Left ventricle myocardium inferior (tissue), 1 donor: ENCODE measurements around the gene SLC25A44. TPM values are rescaled to one million over a fixed set of nuclear protein-coding genes. Genes with fewer than 3 reads are reported as not detected.

Experiments
- DNase-seq: peaks from one replicate; pipeline ENCODE4 v3.0.0-alpha.2; 2020
- H3K27ac ChIP-seq: fragments of 200-600 bp; replicated peaks from 2 replicates; pipeline ENCODE4 v1.8.0; 2021
- H3K27me3 ChIP-seq: fragments of 200-600 bp; 2 replicates; pipeline ENCODE4 v1.8.0; 2021; ENCODE audit warnings: low read depth
- H3K36me3 ChIP-seq: fragments of 200-600 bp; 2 replicates; pipeline ENCODE4 v1.8.0; 2021
- H3K4me1 ChIP-seq: fragments of 200-600 bp; 2 replicates; pipeline ENCODE4 v1.8.0; 2021
- H3K4me3 ChIP-seq: fragments of 200-600 bp; 2 replicates; pipeline ENCODE4 v1.8.0; 2021; ENCODE audit warnings: mild to moderate bottlenecking, moderate library complexity
- H3K9me3 ChIP-seq: fragments of 200-600 bp; replicated peaks from 2 replicates; pipeline ENCODE4 v1.8.0; 2021
- intact Hi-C: fragments of 100-400 bp; cut with micrococcal nuclease; formaldehyde crosslinking; loops from one replicate; pipeline ENCODE4 v1.11.0; 2022
- total RNA-seq: library from RNA; stranded (reverse); fragmentation: NEBNext Ultra II Directional; extraction: Animal tissue kit (Norgen Biotek cat#: 25700); gene quantifications from one replicate; pipeline ENCODE4 v1.2.1, GENCODE V29; 2021
- TF ChIP-seq, protein P1 (sequence below): fragments of 200-600 bp; IDR thresholded peaks from 2 replicates; pipeline ENCODE4 v1.8.0; 2021; ENCODE audit warnings: antibody characterized with exemption, mild to moderate bottlenecking, borderline replicate concordance
- donor health status: DM: no; HTN: yes; CAD: no; lungs with severe emphysema.

The SLC25A44 gene
- total RNA-seq, 1 donor from 2014 or later, result 14.4 TPM

DNA sequence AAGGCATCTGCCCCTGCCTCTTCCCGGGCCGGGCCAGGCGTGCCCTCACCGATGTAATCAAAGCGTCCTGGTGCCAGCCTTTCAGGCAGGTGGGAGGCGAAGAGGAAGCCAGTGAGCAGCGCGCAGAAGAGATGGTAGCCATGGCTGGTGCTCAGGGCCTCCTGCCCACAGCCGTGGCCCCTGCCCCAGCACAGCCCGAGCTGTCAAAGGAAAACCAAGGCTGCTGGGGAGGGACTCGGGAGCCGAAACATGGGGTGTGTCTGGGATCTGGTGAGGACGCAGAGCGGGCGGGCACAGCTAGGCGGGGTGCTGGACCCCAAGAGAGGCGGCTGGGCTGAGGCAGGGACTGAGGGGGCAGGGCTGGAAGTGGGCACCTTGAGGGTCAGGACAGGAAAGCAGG lies 50.8 kb downstream of the SLC25A44 start:
- Histone ChIP-seq H3K27ac (no peak overlapping the region), H3K27me3 (peaks cover 21% of the 10 kb centered on the region), H3K36me3 (peaks cover 19% of the 10 kb centered on the region), H3K4me1 (peaks cover 36% of the 10 kb centered on the region), H3K4me3 (no peak overlapping the region), H3K9me3 (no peaks in the 10 kb centered on the region)
- DNase-seq, result no peak
- intact Hi-C loops, result no loop called here
- TF ChIP-seq, protein P1, sequence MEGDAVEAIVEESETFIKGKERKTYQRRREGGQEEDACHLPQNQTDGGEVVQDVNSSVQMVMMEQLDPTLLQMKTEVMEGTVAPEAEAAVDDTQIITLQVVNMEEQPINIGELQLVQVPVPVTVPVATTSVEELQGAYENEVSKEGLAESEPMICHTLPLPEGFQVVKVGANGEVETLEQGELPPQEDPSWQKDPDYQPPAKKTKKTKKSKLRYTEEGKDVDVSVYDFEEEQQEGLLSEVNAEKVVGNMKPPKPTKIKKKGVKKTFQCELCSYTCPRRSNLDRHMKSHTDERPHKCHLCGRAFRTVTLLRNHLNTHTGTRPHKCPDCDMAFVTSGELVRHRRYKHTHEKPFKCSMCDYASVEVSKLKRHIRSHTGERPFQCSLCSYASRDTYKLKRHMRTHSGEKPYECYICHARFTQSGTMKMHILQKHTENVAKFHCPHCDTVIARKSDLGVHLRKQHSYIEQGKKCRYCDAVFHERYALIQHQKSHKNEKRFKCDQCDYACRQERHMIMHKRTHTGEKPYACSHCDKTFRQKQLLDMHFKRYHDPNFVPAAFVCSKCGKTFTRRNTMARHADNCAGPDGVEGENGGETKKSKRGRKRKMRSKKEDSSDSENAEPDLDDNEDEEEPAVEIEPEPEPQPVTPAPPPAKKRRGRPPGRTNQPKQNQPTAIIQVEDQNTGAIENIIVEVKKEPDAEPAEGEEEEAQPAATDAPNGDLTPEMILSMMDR, result no peak

DNA sequence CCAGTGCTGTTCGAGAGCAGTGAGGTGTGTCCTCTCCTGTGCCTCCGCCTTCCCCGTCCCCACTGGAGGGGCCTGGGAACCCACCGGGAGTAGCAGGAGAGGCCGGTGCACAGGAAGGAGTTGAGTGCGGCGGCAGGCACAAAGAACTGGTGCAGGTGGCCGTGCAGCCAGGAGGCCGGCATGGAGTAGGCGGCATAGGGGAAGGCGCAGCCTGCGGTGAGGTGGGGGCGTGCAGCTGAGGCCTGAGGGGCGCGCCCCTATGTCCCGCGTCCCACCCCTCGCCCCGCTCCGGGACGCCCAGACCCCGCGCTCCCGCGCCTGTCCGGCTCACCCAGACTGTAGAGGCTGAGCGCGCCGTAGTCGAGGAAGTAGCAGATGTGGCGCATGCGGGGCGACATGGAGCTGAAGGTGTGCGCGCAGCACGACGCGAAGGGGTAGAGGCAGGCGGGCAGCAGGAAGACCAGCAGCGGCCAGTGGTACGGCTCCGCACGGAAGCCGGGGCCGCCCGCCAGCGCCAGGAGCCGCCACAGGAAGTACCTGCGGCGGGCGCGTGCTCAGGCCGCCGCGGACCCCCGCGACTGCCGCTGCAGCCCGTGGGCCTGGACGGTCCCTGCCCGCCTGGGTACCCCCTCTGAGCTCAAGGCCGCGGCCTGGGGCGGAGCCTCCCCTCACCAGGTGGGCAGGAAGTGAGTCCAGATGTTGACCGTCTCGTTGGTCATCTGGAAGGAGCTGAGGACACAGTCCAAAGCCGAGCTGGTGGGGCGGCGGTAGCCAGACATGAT lies 51.7 kb downstream of the SLC25A44 start:
- H3K4me3 ChIP-seq, result peak overlapping the region; percentile 53

DNA sequence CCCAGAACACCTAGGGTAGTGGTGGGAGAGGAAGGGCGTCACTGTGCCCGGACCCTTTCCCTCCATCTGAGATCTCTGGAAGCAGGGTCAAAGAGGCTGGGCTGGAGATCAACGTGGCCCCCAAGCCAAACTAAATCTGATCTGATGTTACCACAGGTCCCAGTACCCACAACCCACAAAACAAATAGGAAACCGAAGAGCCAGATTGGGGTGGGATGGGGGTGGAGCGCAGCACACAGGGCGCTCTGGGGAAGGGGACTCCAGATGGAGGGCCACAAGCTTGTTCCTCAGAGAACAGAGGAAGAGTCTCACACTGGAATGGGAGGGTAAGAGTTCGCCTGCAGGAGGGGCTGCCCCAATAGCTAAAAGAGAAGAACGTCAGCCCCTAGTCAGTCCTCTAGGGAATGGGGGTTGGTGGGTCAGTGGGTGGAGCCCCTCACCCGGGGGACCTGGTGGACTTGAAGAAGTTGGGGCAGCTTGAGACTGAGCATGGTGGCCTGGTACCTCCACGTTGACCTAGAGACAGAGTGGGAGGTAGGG lies 52.4 kb downstream of the SLC25A44 start:
- H3K4me3 ChIP-seq, result peak overlapping the region; percentile 53

More for the DNA sequence above, 51.7 kb downstream of the SLC25A44 start:
- peaks cover 19% of the 10 kb centered on the region for H3K36me3 ChIP-seq
- intact Hi-C loops, result no loop called here
- TF ChIP-seq, protein P1, result no peak
- H3K27me3 ChIP-seq, result peaks cover 21% of the 10 kb centered on the region
- no peaks in the 10 kb centered on the region for H3K9me3 ChIP-seq
- peaks cover 45% of the 10 kb centered on the region for H3K4me1 ChIP-seq
- no peak for DNase-seq
- H3K27ac ChIP-seq, result no peak overlapping the region

DNA sequence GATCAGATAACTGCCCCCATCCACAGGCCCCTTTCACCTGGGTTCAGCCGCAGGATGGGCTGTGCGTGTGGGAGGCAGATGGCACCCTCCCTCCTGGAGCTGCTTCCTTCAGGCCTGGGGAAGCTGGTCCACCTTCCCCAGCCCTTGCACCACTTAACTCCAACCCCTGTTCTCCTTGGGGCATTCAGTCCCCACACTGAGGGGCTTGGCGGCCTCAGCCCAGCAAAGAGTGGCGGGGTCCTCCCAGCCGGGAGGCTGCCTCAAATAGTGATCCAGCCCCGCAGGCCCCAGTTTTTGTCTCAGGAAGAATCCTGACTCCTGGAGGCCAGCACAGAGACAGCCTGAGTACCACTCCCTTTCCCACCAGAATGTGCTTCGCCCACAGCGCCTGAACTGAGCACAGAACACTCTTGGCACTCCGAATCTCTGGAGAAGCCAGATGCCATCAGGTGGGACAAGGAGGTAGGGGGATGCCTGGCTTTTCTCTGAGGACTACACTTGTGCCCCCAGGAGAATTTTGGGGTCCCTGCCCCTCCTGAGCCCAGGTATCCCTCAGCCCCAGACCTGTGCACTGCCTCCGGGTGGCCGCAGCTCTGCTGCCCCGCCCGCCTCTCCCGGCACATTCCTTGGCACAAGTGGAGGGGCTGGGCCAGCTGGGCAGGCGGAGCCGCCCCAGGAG lies 53.0 kb downstream of the SLC25A44 start:
- peaks cover 56% of the 10 kb centered on the region for H3K4me1 ChIP-seq
- H3K36me3 ChIP-seq, result peaks cover 31% of the 10 kb centered on the region
- H3K9me3 ChIP-seq, result no peaks in the 10 kb centered on the region
- H3K27me3 ChIP-seq, result peaks cover 21% of the 10 kb centered on the region
- intact Hi-C loops, result no loop called here
- TF ChIP-seq, protein P1, result no peak
- no peak overlapping the region for H3K4me3 ChIP-seq
- H3K27ac ChIP-seq, result no peak overlapping the region
- DNase-seq, result no peak

More for the DNA sequence above, 52.4 kb downstream of the SLC25A44 start:
- H3K36me3 ChIP-seq, result peaks cover 25% of the 10 kb centered on the region
- TF ChIP-seq, protein P1, result no peak
- peaks cover 52% of the 10 kb centered on the region for H3K4me1 ChIP-seq
- no peak overlapping the region for H3K27ac ChIP-seq
- intact Hi-C loops, result no loop called here
- DNase-seq, result no peak
- peaks cover 21% of the 10 kb centered on the region for H3K27me3 ChIP-seq
- no peaks in the 10 kb centered on the region for H3K9me3 ChIP-seq

DNA sequence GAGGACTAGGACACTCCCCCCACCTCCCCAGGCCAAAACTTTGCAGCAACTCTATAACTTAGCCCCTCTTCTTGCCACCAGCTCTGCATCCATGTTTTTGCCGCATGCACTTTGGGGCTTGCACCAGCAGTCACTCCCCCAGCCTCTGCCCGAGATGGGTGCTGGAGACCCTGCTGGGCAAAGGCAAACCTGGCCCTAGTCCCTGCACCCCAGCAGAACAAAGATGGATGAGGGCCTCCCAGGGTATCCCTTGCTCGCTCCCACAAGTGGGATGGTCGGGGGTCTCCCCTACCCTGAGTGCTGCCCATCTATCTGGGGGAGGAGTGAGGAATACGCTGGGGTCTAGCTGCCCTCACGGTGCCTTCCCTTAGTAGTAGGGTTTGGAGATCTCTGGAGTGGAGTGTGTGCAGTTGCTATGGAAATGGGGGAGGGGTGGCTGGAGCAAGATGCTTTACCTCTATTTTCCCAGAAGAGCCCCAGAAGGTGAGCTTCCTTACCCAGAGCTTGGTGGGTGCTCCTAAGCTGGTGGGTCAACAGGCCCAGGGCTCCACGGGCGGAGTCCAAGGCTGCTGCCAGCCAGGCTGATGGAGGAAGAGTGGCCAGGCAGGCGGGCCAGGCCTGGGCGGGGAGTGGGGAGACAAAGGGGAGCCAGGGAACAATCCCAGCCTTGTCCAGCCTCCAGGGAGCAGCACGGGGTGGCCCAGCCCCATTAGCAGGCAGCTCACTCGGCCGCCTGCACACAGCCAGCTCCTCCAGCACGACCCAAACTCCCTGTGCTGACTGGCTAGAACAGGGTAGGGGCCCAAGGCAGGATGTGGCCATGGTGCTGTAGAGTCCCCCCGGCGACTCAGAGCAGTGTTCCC lies 53.8 kb downstream of the SLC25A44 start, which contains the start of gene PAQR6:
Gene PAQR6, minus strand, starts transcription at position 597 of the 863 bp plus-strand sequence. CDS start 1,325 bp downstream, outside the sequence.
- intact Hi-C loops, result no loop called here
- Histone ChIP-seq H3K9me3 (no peaks in the 10 kb centered on the region), H3K27ac (peak within 1 kb of the TSS; percentile 16), H3K36me3 (peaks cover 39% of the 10 kb centered on the region), H3K27me3 (peaks cover 21% of the 10 kb centered on the region), H3K4me3 (no peak within 1 kb of the TSS), H3K4me1 (peaks cover 64% of the 10 kb centered on the region)
- TF ChIP-seq, protein P1, result no peak
- DNase-seq, result peak; percentile 28
